8988T (cell line): Measurements from ENCODE around the gene KRT16.
"Not testable (repeated sequence)": the region's sequence is repeated elsewhere in the genome, so short reads cannot be mapped to it uniquely, and the experiment has no call there.

ENCODE experiments used
- DNase-seq: peaks from one replicate; pipeline ENCODE4 v3.0.0; 2011

The KRT16 gene

GRCh38 chr17:41626914-41627295, 14.3 kb upstream of the KRT16 start:
- not testable (repeated sequence) for DNase-seq

- DNase-seq, result not testable (repeated sequence)
These were observed 13.7 kb upstream of the KRT16 start for GRCh38 chr17:41626028-41626913.

GRCh38 chr17:41625602-41626001, 13.0 kb upstream of the KRT16 start:
- DNase-seq, result no peak

- DNase-seq, result no peak
These were observed 11.9 kb upstream of the KRT16 start, which contains the start of gene KRT17 for GRCh38 chr17:41624208-41625101. TSS of gene KRT17 (minus strand) at chr17:41624575. CDS start at chr17:41624509, 66 bp downstream.

GRCh38 chr17:41623184-41623861, 10.8 kb upstream of the KRT16 start:
- not testable (repeated sequence) for DNase-seq

- DNase-seq, result not testable (repeated sequence)
These were observed 10.0 kb upstream of the KRT16 start for GRCh38 chr17:41622340-41623183.

GRCh38 chr17:41621916-41622315, 9.3 kb upstream of the KRT16 start:
- DNase-seq, result no peak

GRCh38 chr17:41621435-41621817, 8.9 kb upstream of the KRT16 start:
- not testable (repeated sequence) for DNase-seq

GRCh38 chr17:41620583-41621434, 8.2 kb upstream of the KRT16 start:
- no peak for DNase-seq

- DNase-seq, result not testable (repeated sequence)
These were observed 7.5 kb upstream of the KRT16 start for GRCh38 chr17:41619927-41620582.

GRCh38 chr17:41619036-41619926, 6.7 kb upstream of the KRT16 start:
- DNase-seq, result no peak

- no peak for DNase-seq
These were observed 5.9 kb upstream of the KRT16 start for GRCh38 chr17:41618341-41619035.

- DNase-seq, result no peak
These were observed 5.1 kb upstream of the KRT16 start for GRCh38 chr17:41617698-41618097.

- no peak for DNase-seq
These were observed 4.6 kb upstream of the KRT16 start for GRCh38 chr17:41617136-41617535.

- DNase-seq, result not testable (repeated sequence)
These were observed 3.9 kb upstream of the KRT16 start for GRCh38 chr17:41616486-41616885.

- DNase-seq, result no peak
These were observed 2.9 kb upstream of the KRT16 start for GRCh38 chr17:41615454-41615853.

- not testable (repeated sequence) for DNase-seq
These were observed 2.2 kb upstream of the KRT16 start for GRCh38 chr17:41614767-41615166.

GRCh38 chr17:41614098-41614497, 1.5 kb upstream of the KRT16 start:
- no peak for DNase-seq
